ENCODE measurements around the gene EGFR.

EGFR gene

DNA sequence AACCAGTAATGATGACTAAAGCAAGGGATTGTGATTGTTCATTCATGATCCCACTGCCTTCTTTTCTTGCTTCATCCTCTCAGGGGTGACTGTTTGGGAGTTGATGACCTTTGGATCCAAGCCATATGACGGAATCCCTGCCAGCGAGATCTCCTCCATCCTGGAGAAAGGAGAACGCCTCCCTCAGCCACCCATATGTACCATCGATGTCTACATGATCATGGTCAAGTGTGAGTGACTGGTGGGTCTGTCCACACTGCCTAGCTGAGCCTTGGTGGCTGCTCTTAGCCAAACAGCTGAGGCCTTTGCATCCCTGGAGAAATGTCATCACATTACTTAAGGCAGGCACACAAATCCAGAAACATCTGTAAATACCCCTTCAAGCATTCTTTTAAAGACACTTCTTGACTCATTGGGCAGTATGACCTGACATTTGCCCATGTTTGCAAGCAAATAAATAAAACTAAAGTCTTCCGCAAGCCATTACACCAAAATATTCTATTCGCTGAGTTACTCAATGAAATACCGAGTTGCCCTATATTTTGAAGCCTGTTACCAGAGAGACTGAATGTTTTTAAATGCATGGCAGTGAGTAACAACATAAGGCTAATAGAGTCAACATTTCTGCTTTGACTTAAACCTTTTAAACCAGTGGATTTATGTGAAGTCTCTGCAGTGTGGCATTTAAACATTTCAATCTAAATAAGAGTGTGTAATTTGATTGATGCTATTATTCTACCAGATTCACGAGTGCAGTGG is 180.0 kb downstream of the EGFR start:
- Histone ChIP-seq H3K9ac (no peak overlapping the region), H3K9me3 (no peaks in the 10 kb centered on the region), H3K4me1 (peaks cover 9% of the 10 kb centered on the region), H3K36me3 (no peaks in the 10 kb centered on the region), H3K4me3 (no peak overlapping the region), H3K27ac (no peak overlapping the region), H3K4me2 (no peak overlapping the region), H3K27me3 (no peaks in the 10 kb centered on the region), H4K20me1 (no peaks in the 10 kb centered on the region)
- TF ChIP-seq Cebpa-rat (IDR thresholded peaks at IDR 0.05): no peak

DNA sequence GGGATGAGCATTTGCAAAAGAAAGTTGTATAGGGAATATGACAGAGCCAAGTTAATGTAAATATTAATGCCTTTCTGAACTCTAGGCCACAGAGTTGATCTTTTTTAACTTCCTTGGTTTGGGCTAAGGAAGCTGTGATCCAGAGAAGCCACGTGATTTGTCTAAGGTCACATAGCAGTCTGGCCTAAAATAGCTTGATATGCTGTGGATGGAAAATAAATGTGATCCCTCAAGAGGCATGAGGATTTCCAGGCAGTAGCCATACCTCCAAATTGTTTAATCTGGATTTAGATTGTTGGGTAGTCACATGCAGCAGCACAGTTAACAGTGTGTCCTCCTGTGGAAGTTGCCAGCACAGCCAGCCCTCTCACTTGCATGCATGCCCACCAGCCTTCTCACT is 180.6 kb downstream of the EGFR start:
- no peaks in the 10 kb centered on the region for H3K36me3 ChIP-seq
- H3K9me3 ChIP-seq: no peaks in the 10 kb centered on the region
- no peaks in the 10 kb centered on the region for H4K20me1 ChIP-seq
- H3K9ac ChIP-seq: no peak overlapping the region
- TF ChIP-seq Cebpa-rat (IDR thresholded peaks at IDR 0.05): no peak
- H3K4me1 ChIP-seq: peaks cover 7% of the 10 kb centered on the region
- no peak overlapping the region for H3K4me2 ChIP-seq
- no peak overlapping the region for H3K27ac ChIP-seq
- H3K27me3 ChIP-seq: no peaks in the 10 kb centered on the region
- H3K4me3 ChIP-seq: no peak overlapping the region

DNA sequence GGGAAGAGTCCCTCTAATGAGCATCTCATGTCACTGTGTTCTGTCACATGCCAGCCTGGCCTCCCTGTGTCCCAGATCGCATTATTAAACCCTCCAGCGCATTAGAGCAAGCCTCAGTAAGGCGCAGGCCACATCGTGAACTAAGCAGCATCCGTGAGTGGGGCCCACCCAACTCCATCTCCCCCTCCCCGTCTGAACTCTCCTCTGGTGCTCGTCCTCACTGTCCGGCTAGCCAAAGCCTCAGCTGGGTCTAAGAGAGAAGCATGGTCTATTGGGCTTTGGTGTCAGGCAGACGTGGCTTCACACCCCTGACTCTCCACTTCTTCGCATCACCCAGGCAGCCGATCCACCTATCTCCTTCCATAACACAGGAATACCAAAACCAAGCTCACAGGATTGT is 181.6 kb downstream of the EGFR start:
- no peak overlapping the region for H3K4me3 ChIP-seq
- H3K4me1 ChIP-seq: no peaks in the 10 kb centered on the region
- no peaks in the 10 kb centered on the region for H3K27me3 ChIP-seq
- TF ChIP-seq Cebpa-rat (IDR thresholded peaks at IDR 0.05): no peak
- no peaks in the 10 kb centered on the region for H4K20me1 ChIP-seq
- H3K9me3 ChIP-seq: no peaks in the 10 kb centered on the region
- no peaks in the 10 kb centered on the region for H3K36me3 ChIP-seq
- no peak overlapping the region for H3K27ac ChIP-seq
- no peak overlapping the region for H3K4me2 ChIP-seq
- no peak overlapping the region for H3K9ac ChIP-seq

DNA sequence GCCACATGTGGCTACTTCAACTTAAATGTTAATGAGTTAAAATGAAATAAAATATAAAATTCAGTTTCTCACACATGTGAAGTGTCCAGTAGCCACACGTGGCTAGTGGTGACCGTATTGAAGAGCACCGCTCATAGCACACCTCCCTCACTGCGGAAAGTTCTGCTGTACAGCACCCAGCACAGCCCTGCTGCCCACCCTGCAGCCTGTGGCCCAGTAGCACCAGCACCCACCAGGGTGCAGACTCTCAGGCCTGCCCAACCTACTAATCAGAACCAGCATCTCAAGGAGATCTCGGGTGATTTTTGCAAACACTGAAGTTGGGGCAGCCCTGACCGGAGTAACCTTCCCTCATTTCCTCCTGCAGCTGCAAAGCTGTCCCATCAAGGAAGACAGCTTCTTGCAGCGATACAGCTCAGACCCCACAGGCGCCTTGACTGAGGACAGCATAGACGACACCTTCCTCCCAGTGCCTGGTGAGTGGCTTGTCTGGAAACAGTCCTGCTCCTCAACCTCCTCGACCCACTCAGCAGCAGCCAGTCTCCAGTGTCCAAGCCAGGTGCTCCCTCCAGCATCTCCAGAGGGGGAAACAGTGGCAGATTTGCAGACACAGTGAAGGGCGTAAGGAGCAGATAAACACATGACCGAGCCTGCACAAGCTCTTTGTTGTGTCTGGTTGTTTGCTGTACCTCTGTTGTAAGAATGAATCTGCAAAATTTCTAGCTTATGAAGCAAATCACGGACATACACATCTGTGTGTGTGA is 183.5 kb downstream of the EGFR start:
- no peaks in the 10 kb centered on the region for H4K20me1 ChIP-seq
- no peaks in the 10 kb centered on the region for H3K27me3 ChIP-seq
- no peaks in the 10 kb centered on the region for H3K9me3 ChIP-seq
- no peaks in the 10 kb centered on the region for H3K4me1 ChIP-seq
- H3K4me2 ChIP-seq: no peak overlapping the region
- no peaks in the 10 kb centered on the region for H3K36me3 ChIP-seq
- H3K9ac ChIP-seq: no peak overlapping the region
- no peak overlapping the region for H3K4me3 ChIP-seq
- TF ChIP-seq Cebpa-rat (IDR thresholded peaks at IDR 0.05): no peak
- no peak overlapping the region for H3K27ac ChIP-seq

DNA sequence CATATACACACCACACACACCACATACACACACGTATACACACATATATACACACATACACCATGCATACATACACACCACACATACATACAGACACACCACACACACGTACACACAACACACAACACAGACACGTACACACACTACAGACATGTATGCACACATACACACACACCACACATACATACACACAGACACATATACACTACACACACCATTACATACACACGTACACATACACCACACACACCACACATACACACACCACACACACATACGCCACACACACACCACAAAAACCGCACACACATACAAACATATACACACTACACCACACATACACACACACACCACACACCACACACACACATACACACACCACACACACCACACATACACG is 184.5 kb downstream of the EGFR start:
- Histone ChIP-seq H3K4me3 (no peak overlapping the region), H3K27ac (no peak overlapping the region), H3K9me3 (no peaks in the 10 kb centered on the region), H4K20me1 (no peaks in the 10 kb centered on the region), H3K4me2 (no peak overlapping the region), H3K36me3 (no peaks in the 10 kb centered on the region), H3K9ac (no peak overlapping the region), H3K27me3 (no peaks in the 10 kb centered on the region), H3K4me1 (no peaks in the 10 kb centered on the region)
- TF ChIP-seq Cebpa-rat (IDR thresholded peaks at IDR 0.05): no peak

DNA sequence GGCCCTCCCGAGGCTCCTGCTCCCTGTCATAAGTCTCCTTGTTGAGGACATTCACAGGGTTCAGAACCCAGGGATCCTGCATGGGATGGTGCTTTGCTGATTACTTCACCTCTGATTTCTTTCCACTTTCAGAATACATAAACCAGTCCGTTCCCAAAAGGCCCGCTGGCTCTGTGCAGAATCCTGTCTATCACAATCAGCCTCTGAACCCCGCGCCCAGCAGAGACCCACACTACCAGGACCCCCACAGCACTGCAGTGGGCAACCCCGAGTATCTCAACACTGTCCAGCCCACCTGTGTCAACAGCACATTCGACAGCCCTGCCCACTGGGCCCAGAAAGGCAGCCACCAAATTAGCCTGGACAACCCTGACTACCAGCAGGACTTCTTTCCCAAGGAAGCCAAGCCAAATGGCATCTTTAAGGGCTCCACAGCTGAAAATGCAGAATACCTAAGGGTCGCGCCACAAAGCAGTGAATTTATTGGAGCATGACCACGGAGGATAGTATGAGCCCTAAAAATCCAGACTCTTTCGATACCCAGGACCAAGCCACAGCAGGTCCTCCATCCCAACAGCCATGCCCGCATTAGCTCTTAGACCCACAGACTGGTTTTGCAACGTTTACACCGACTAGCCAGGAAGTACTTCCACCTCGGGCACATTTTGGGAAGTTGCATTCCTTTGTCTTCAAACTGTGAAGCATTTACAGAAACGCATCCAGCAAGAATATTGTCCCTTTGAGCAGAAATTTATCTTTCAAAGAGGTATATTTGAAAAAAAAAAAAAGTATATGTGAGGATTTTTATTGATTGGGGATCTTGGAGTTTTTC is 186.5 kb downstream of the EGFR start:
- no peaks in the 10 kb centered on the region for H3K9me3 ChIP-seq
- H4K20me1 ChIP-seq: no peaks in the 10 kb centered on the region
- no peak overlapping the region for H3K4me2 ChIP-seq
- H3K4me3 ChIP-seq: no peak overlapping the region
- no peaks in the 10 kb centered on the region for H3K27me3 ChIP-seq
- no peak overlapping the region for H3K27ac ChIP-seq
- no peak overlapping the region for H3K9ac ChIP-seq
- no peak for TF ChIP-seq Cebpa-rat (IDR thresholded peaks at IDR 0.05)
- H3K36me3 ChIP-seq: no peaks in the 10 kb centered on the region
- H3K4me1 ChIP-seq: no peaks in the 10 kb centered on the region

DNA sequence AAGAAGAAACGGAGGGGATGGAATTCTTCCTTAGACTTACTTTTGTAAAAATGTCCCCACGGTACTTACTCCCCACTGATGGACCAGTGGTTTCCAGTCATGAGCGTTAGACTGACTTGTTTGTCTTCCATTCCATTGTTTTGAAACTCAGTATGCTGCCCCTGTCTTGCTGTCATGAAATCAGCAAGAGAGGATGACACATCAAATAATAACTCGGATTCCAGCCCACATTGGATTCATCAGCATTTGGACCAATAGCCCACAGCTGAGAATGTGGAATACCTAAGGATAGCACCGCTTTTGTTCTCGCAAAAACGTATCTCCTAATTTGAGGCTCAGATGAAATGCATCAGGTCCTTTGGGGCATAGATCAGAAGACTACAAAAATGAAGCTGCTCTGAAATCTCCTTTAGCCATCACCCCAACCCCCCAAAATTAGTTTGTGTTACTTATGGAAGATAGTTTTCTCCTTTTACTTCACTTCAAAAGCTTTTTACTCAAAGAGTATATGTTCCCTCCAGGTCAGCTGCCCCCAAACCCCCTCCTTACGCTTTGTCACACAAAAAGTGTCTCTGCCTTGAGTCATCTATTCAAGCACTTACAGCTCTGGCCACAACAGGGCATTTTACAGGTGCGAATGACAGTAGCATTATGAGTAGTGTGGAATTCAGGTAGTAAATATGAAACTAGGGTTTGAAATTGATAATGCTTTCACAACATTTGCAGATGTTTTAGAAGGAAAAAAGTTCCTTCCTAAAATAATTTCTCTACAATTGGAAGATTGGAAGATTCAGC is 187.6 kb downstream of the EGFR start:
- Histone ChIP-seq H3K27me3 (no peaks in the 10 kb centered on the region), H3K27ac (no peak overlapping the region), H3K4me2 (no peak overlapping the region), H4K20me1 (no peaks in the 10 kb centered on the region), H3K9me3 (no peaks in the 10 kb centered on the region), H3K4me1 (no peaks in the 10 kb centered on the region), H3K9ac (no peak overlapping the region), H3K4me3 (no peak overlapping the region), H3K36me3 (no peaks in the 10 kb centered on the region)
- TF ChIP-seq Cebpa-rat (IDR thresholded peaks at IDR 0.05): no peak

DNA sequence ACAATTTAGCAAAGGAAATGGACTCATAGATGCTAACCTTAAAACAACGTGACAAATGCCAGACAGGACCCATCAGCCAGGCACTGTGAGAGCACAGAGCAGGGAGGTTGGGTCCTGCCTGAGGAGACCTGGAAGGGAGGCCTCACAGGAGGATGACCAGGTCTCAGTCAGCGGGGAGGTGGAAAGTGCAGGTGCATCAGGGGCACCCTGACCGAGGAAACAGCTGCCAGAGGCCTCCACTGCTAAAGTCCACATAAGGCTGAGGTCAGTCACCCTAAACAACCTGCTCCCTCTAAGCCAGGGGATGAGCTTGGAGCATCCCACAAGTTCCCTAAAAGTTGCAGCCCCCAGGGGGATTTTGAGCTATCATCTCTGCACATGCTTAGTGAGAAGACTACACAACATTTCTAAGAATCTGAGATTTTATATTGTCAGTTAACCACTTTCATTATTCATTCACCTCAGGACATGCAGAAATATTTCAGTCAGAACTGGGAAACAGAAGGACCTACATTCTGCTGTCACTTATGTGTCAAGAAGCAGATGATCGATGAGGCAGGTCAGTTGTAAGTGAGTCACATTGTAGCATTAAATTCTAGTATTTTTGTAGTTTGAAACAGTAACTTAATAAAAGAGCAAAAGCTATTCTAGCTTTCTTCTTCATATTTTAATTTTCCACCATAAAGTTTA is 188.8 kb downstream of the EGFR start:
- H3K4me1 ChIP-seq: no peaks in the 10 kb centered on the region
- TF ChIP-seq Cebpa-rat (IDR thresholded peaks at IDR 0.05): no peak
- H3K9ac ChIP-seq: no peak overlapping the region
- H3K36me3 ChIP-seq: no peaks in the 10 kb centered on the region
- H4K20me1 ChIP-seq: no peaks in the 10 kb centered on the region
- no peaks in the 10 kb centered on the region for H3K27me3 ChIP-seq
- no peaks in the 10 kb centered on the region for H3K9me3 ChIP-seq
- no peak overlapping the region for H3K27ac ChIP-seq
- H3K4me3 ChIP-seq: no peak overlapping the region
- H3K4me2 ChIP-seq: no peak overlapping the region

DNA sequence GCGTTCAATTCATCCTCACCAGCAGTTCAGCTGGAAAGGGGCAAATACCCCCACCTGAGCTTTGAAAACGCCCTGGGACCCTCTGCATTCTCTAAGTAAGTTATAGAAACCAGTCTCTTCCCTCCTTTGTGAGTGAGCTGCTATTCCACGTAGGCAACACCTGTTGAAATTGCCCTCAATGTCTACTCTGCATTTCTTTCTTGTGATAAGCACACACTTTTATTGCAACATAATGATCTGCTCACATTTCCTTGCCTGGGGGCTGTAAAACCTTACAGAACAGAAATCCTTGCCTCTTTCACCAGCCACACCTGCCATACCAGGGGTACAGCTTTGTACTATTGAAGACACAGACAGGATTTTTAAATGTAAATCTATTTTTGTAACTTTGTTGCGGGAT is 190.5 kb downstream of the EGFR start:
- Histone ChIP-seq H3K9me3 (no peaks in the 10 kb centered on the region), H4K20me1 (no peaks in the 10 kb centered on the region), H3K4me2 (no peak overlapping the region), H3K4me3 (no peak overlapping the region), H3K27ac (no peak overlapping the region), H3K9ac (no peak overlapping the region), H3K27me3 (no peaks in the 10 kb centered on the region), H3K36me3 (no peaks in the 10 kb centered on the region), H3K4me1 (no peaks in the 10 kb centered on the region)
- TF ChIP-seq Cebpa-rat (IDR thresholded peaks at IDR 0.05): no peak

Measured in BLaER1 (cell line).